HCT116 (cell line): ENCODE results near the gene SEC22C.

Experiments
- ATF3 ChIP-seq: IDR thresholded peaks from 2 replicates; pipeline ENCODE4 v1.6.1; 2012
- CTCF ChIP-seq, 3 experiments: fragments of 200-600 bp in 1 of 3; sonication (generic) in 1 of 3; IDR thresholded peaks in 2 of 3; conservative IDR thresholded peaks in 1 of 3; 2 replicates each; pipeline ENCODE4 v1.5.1; 2012 to 2017; ENCODE audit warnings: low read depth in 2 of 3, low read length in 2 of 3, antibody characterized with exemption in 1 of 3, borderline replicate concordance in 1 of 3, control low read depth in 1 of 3, mild to moderate bottlenecking in 1 of 3, mixed read lengths in 1 of 3, mixed run types in 1 of 3, moderate library complexity in 1 of 3; ENCODE audit not compliant: insufficient read depth in 1 of 3
- EZH2 ChIP-seq: fragments of 200-600 bp; sonication (generic); IDR thresholded peaks from 2 replicates; pipeline ENCODE4 v1.6.1; 2017; ENCODE audit warnings: antibody characterized with exemption, mixed run types
- POLR2A ChIP-seq: IDR thresholded peaks from 2 replicates; pipeline ENCODE4 v1.7.0; 2011; ENCODE audit warnings: borderline replicate concordance; ENCODE audit not compliant: insufficient read depth, insufficient read length; ENCODE audit errors: extremely low read depth
- POLR2AphosphoS5 ChIP-seq: IDR thresholded peaks from 2 replicates; pipeline ENCODE4 v1.6.1; 2011; ENCODE audit warnings: mild to moderate bottlenecking, low read depth, low read length, moderate library complexity
- REST ChIP-seq: IDR thresholded peaks from 2 replicates; pipeline ENCODE4 v1.6.1; 2012; ENCODE audit warnings: low read depth
- SP1 ChIP-seq: IDR thresholded peaks from 2 replicates; pipeline ENCODE4 v1.6.1; 2012; ENCODE audit warnings: low read depth
- SRF ChIP-seq: IDR thresholded peaks from 2 replicates; pipeline ENCODE4 v1.6.1; 2012; ENCODE audit warnings: low read depth
- YY1 ChIP-seq: IDR thresholded peaks from 2 replicates; pipeline ENCODE4 v1.6.1; 2011; ENCODE audit warnings: low read length, low read depth, moderate library complexity, mild to moderate bottlenecking; ENCODE audit not compliant: insufficient replicate concordance; ENCODE audit errors: extremely low read depth
- ZNF274 ChIP-seq: fragments of 200-500 bp; sonication (Bioruptor generic); IDR thresholded peaks from 2 replicates; pipeline ENCODE4 v1.6.1; 2014; ENCODE audit warnings: mild to moderate bottlenecking, low read depth, low read length, inconsistent platforms

GRCh38 chr3:42503957-42504333, 77.8 kb downstream of the SEC22C start:
- no peak for TF ChIP-seq CTCF (IDR thresholded peaks at IDR 0.05 in 2 of 3, conservative IDR thresholded peaks at IDR 0.05 in 1 of 3; ENCODE audit: borderline replicate concordance in 1 of 3, insufficient read depth in 1 of 3, low read depth in 2 of 3, low read length in 2 of 3)
- TF ChIP-seq POLR2AphosphoS5, result no peak
- TF ChIP-seq EZH2, result no peak
- no peak for TF ChIP-seq ZNF274
- TF ChIP-seq REST, result no peak
- no peak for TF ChIP-seq POLR2A
- no peak for TF ChIP-seq YY1
- no peak for TF ChIP-seq SRF
- TF ChIP-seq ATF3, result no peak
- TF ChIP-seq SP1, result no peak
